MCF 10A (cell line): ENCODE measurements around the gene RABGAP1L. TPM values are rescaled to one million over a fixed set of nuclear protein-coding genes. Genes with fewer than 3 reads are reported as not detected.

Experiments
- BruUV-seq: library from RNA; stranded (reverse); fragments of 400-500 nt; replicated peaks from 2 replicates; lab custom pipeline; 2021; lab: Mats Ljungman, UMichigan
- CTCF ChIA-PET: fragments of 300-600 bp; sonication (Branson Sonifier 250); formaldehyde crosslinking; extraction: SDS; loops from one replicate; lab custom pipeline; 2021; ENCODE audit warnings: antibody characterized with exemption, inconsistent platforms; lab: Yijun Ruan, JAX
- POLR2A ChIA-PET: fragments of 300-600, 350-650 bp; sonication (Branson Sonifier 250); formaldehyde crosslinking; extraction: SDS; loops from one replicate; lab custom pipeline; 2020; ENCODE audit warnings: antibody characterized with exemption, inconsistent platforms; lab: Yijun Ruan, JAX
- DNase-seq: peaks from one replicate; pipeline ENCODE4 v3.0.0-alpha.2; 2018; ENCODE audit not compliant: unreplicated experiment
- H3K27ac Mint-ChIP-seq: one replicate; pipeline ENCODE4 v1.8.0; 2022; ENCODE audit warnings: mild to moderate bottlenecking, low read depth, mixed read lengths; ENCODE audit not compliant: unreplicated experiment
- H3K27me3 Mint-ChIP-seq: one replicate; pipeline ENCODE4 v1.8.0; 2022; ENCODE audit warnings: mixed read lengths; ENCODE audit not compliant: insufficient read depth, unreplicated experiment
- H3K36me3 Mint-ChIP-seq: one replicate; pipeline ENCODE4 v1.8.0; 2022; ENCODE audit warnings: mild to moderate bottlenecking, moderate library complexity, mixed read lengths; ENCODE audit not compliant: insufficient read depth, unreplicated experiment
- H3K4me1 Mint-ChIP-seq: one replicate; pipeline ENCODE4 v1.8.0; 2022; ENCODE audit warnings: mixed read lengths; ENCODE audit not compliant: insufficient read depth, unreplicated experiment
- H3K4me3 Mint-ChIP-seq: one replicate; pipeline ENCODE4 v1.8.0; 2022; ENCODE audit warnings: mild to moderate bottlenecking, moderate library complexity, mixed read lengths; ENCODE audit not compliant: unreplicated experiment
- H3K9me3 Mint-ChIP-seq: one replicate; pipeline ENCODE4 v1.8.0; 2022; ENCODE audit warnings: mixed read lengths; ENCODE audit not compliant: unreplicated experiment
- CTCF ChIP-seq: fragments of 200-600 bp; IDR thresholded peaks from one replicate; pipeline ENCODE4 v1.8.0; 2022; ENCODE audit warnings: antibody characterized with exemption, mild to moderate bottlenecking; ENCODE audit not compliant: unreplicated experiment
- intact Hi-C: fragments of 100-400 bp; cut with micrococcal nuclease; formaldehyde crosslinking; loops from 2 replicates; pipeline ENCODE4 v1.14.1; 2022
- total RNA-seq: library from RNA; stranded (reverse); gene quantifications from 2 replicates; pipeline ENCODE4 v1.2.3, GENCODE V29; 2022

RABGAP1L gene
- total RNA-seq, 1 experiment from 2014 or later: 18.2 TPM

GRCh38 chr1:174286042-174286441, 126.7 kb downstream of the RABGAP1L start:
- Mint-ChIP-seq H3K36me3 (no peaks in the 10 kb centered on the region), H3K9me3 (no peaks in the 10 kb centered on the region), H3K4me3 (no peak overlapping the region), H3K4me1 (no peaks in the 10 kb centered on the region), H3K27me3 (no peaks in the 10 kb centered on the region), H3K27ac (no peak overlapping the region)
- DNase-seq: no peak
- ChIA-PET CTCF (no interaction called here), POLR2A (no interaction called here)
- intact Hi-C loops: no loop called here
- no peak for TF ChIP-seq CTCF
- no TSS peak for BruUV-seq

- H3K4me1 Mint-ChIP-seq: no peaks in the 10 kb centered on the region
- H3K9me3 Mint-ChIP-seq: no peaks in the 10 kb centered on the region
- no TSS peak for BruUV-seq
- intact Hi-C loops: no loop called here
- ChIA-PET CTCF (interaction anchor here (0.6 to 2.8 kb wide), 3 partner anchors 27 to 572 kb away, joined by 3 to 16 read pairs (median 4); no protein-coding TSS in a partner anchor), POLR2A (no interaction called here)
- H3K27ac Mint-ChIP-seq: no peak overlapping the region
- no peaks in the 10 kb centered on the region for H3K27me3 Mint-ChIP-seq
- DNase-seq: no peak
- H3K4me3 Mint-ChIP-seq: no peak overlapping the region
- TF ChIP-seq CTCF: no peak
- no peaks in the 10 kb centered on the region for H3K36me3 Mint-ChIP-seq
These were observed 130.5 kb downstream of the RABGAP1L start for GRCh38 chr1:174289644-174290310.

- no peak for TF ChIP-seq CTCF
- intact Hi-C loops: no loop called here
- BruUV-seq: no TSS peak
- Mint-ChIP-seq H3K27me3 (no peaks in the 10 kb centered on the region), H3K27ac (no peak overlapping the region), H3K9me3 (no peaks in the 10 kb centered on the region), H3K36me3 (no peaks in the 10 kb centered on the region), H3K4me3 (no peak overlapping the region), H3K4me1 (no peaks in the 10 kb centered on the region)
- POLR2A ChIA-PET: interaction anchor here (0.5 kb wide), 1 partner anchor 88 kb away, joined by 3 read pairs; no protein-coding TSS in a partner anchor
- DNase-seq: no peak
- CTCF ChIA-PET: no interaction called here
These were observed 131.7 kb downstream of the RABGAP1L start for GRCh38 chr1:174291059-174291458.

- H3K4me1 Mint-ChIP-seq: no peaks in the 10 kb centered on the region
- ChIA-PET POLR2A (no interaction called here), CTCF (interaction anchor here (0.6 kb wide), 1 partner anchor 850 kb away, joined by 3 read pairs; no protein-coding TSS in a partner anchor)
- TF ChIP-seq CTCF: no peak
- H3K9me3 Mint-ChIP-seq: no peaks in the 10 kb centered on the region
- intact Hi-C loops: no loop called here
- BruUV-seq: no TSS peak
- H3K36me3 Mint-ChIP-seq: no peaks in the 10 kb centered on the region
- H3K4me3 Mint-ChIP-seq: no peak overlapping the region
- no peaks in the 10 kb centered on the region for H3K27me3 Mint-ChIP-seq
- DNase-seq: no peak
- H3K27ac Mint-ChIP-seq: no peak overlapping the region
These were observed 137.0 kb downstream of the RABGAP1L start for GRCh38 chr1:174296309-174296708.
